ENCODE measurements around the gene ZMYM2. TPM values are rescaled to one million over a fixed set of nuclear protein-coding genes. Genes with fewer than 3 reads are reported as not detected.

ZMYM2 gene
- total and polyA plus RNA-seq, 2 of the 13 experiments (the other 11 are each of a cell fraction or from before 2014, with no cell fraction given): 22.4 to 40.8 TPM

DNA sequence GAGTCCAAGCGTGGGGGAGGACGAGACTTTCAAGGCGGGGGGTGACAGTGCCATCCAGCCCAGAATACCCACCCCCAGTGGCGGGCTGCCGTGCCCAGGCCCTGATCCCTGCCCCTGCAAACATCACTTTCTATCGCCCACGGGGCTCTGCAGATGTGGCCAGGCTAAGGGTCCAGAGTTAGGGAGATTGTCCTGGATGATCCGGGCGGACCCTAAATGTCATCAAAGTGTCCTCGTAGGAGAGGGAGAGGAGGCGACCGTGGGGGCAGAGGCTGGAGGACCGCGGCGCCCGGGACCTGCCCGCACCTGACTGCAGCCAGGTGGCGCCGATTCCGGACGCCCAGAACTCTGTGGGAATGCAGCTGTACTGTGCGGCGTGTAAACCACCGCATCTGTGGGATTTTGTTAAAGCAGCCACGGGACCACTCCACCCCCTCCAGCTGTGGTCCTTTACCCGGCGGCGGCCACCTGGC is 170.0 kb downstream of the ZMYM2 start:
- CTCF ChIA-PET (ENCODE audit: low intra/inter-chr PET ratio, low total read pairs): interaction anchor here (1.4 kb wide), 1 partner anchor 35 kb away, joined by 8 read pairs; no protein-coding TSS in a partner anchor
- no TSS peak for BruUV-seq (replicated peaks)
- Histone ChIP-seq H4K20me1 (ENCODE audit: insufficient read depth, low read length) (no peaks in the 10 kb centered on the region), H3K36me3 (replicated peaks in 1 of 2; ENCODE audit: control insufficient read depth in 1 of 2, insufficient read depth in 2 of 2, low read length in 2 of 2) (no peaks in the 10 kb centered on the region), H3K4me3 (replicated peaks in 1 of 3; ENCODE audit: insufficient read depth in 1 of 3, low read depth in 2 of 3, low read length in 3 of 3) (peak overlapping the region; percentile 74 to 83 (median 79)), H3K4me1 (ENCODE audit: insufficient read depth, low read length) (peaks cover 33% of the 10 kb centered on the region), H3K4me2 (ENCODE audit: low read depth, low read length) (peak overlapping the region; percentile 88), H3K27ac (ENCODE audit: extremely low read length, insufficient read depth, low read length) (peak overlapping the region; percentile 96), H3K79me2 (ENCODE audit: insufficient read depth, low read length) (no peaks in the 10 kb centered on the region), H3K9ac (ENCODE audit: insufficient read depth, low read depth, low read length) (peak overlapping the region; percentile 86), H3K9me3 (ENCODE audit: low read length) (no peaks in the 10 kb centered on the region), H2AFZ (ENCODE audit: low read length) (no peak overlapping the region), H3K27me3 (ENCODE audit: control insufficient read depth in 1 of 2, insufficient read depth in 2 of 2, low read length in 2 of 2) (no peaks in the 10 kb centered on the region; a peak in 1 of 5 replicates)
- intact Hi-C loops (cut with micrococcal nuclease; ENCODE audit: unreplicated experiment): loop anchor here (1.0 kb wide), 2 partner anchors 8 to 35 kb away; no protein-coding TSS in a partner anchor
- FAIRE-seq: no peak
- POLR2A ChIA-PET: interaction anchor here (1.3 to 1.5 kb wide), 3 partner anchors 12 to 41 kb away, joined by 3 to 6 read pairs (median 3); no protein-coding TSS in a partner anchor
- in situ Hi-C loops (cut with HindIII; ENCODE audit: extremely low pct_ligation_motif_present, low pct_unique_long_range_greater_than_20kb): no loop called here
- 0% methylated on average over 13 of the region's 28 CpGs for WGBS (ENCODE audit: low lambda C conversion rate)
- ATAC-seq: peak; percentile 73
- peak; percentile 15 for DNase-seq (ENCODE audit: low spot score)
- TF ChIP-seq ZKSCAN1 (IDR thresholded peaks at IDR 0.05; ENCODE audit: low read length) (no peak), ESRRA (CRISPR knock-in tag; IDR thresholded peaks at IDR 0.05; ENCODE audit: low read depth) (no peak), ZNF792 (CRISPR knock-in tag; IDR thresholded peaks at IDR 0.05) (no peak), ZNF678 (CRISPR knock-in tag; IDR thresholded peaks at IDR 0.05) (0 out of 2 replicates have a peak, but pooled peaks have one; percentile 20), PITX1 (CRISPR knock-in tag; IDR thresholded peaks at IDR 0.05) (peak; percentile 16; the same call in 1 of the 2 replicates), ZSCAN29 (CRISPR knock-in tag; conservative IDR thresholded peaks at IDR 0.05) (no peak), SRSF1 (optimal IDR thresholded peaks at IDR 0.05; ENCODE audit: low read depth, low read length) (peak; percentile 22), ZMYM2 (CRISPR knock-in tag; IDR thresholded peaks at IDR 0.05) (0 out of 2 replicates have a peak, but pooled peaks have one; percentile 15), POLR2A (IDR thresholded peaks at IDR 0.05; ENCODE audit: insufficient read depth in 1 of 2, low read depth in 2 of 2, low read length in 2 of 2) (no peak; a peak in 1 of 4 replicates), KMT2B (CRISPR knock-in tag; IDR thresholded peaks at IDR 0.05) (0 out of 2 replicates have a peak, but pooled peaks have one; percentile 12), ZNF777 (CRISPR knock-in tag; IDR thresholded peaks at IDR 0.05) (peak; percentile 39), NRL (CRISPR knock-in tag; IDR thresholded peaks at IDR 0.05; ENCODE audit: borderline replicate concordance) (no peak), SAFB2 (CRISPR knock-in tag; IDR thresholded peaks at IDR 0.05; ENCODE audit: borderline replicate concordance, low read depth) (no peak), CBX5 (CRISPR knock-in tag; IDR thresholded peaks at IDR 0.05; ENCODE audit: borderline replicate concordance) (no peak), ZNF292 (CRISPR knock-in tag; IDR thresholded peaks at IDR 0.05; ENCODE audit: borderline replicate concordance, low read depth) (0 out of 2 replicates have a peak, but pooled peaks have one; percentile 46), ZNF512B (CRISPR knock-in tag; IDR thresholded peaks at IDR 0.05; ENCODE audit: borderline replicate concordance) (0 out of 2 replicates have a peak, but pooled peaks have one; percentile 71), MAX (IDR thresholded peaks at IDR 0.05) (peak; percentile 24; the same call in 1 of the 2 replicates), SNAI1 (CRISPR knock-in tag; IDR thresholded peaks at IDR 0.05; ENCODE audit: borderline replicate concordance) (0 out of 2 replicates have a peak, but pooled peaks have one; percentile 50)
- TF ChIP-seq, protein P1, sequence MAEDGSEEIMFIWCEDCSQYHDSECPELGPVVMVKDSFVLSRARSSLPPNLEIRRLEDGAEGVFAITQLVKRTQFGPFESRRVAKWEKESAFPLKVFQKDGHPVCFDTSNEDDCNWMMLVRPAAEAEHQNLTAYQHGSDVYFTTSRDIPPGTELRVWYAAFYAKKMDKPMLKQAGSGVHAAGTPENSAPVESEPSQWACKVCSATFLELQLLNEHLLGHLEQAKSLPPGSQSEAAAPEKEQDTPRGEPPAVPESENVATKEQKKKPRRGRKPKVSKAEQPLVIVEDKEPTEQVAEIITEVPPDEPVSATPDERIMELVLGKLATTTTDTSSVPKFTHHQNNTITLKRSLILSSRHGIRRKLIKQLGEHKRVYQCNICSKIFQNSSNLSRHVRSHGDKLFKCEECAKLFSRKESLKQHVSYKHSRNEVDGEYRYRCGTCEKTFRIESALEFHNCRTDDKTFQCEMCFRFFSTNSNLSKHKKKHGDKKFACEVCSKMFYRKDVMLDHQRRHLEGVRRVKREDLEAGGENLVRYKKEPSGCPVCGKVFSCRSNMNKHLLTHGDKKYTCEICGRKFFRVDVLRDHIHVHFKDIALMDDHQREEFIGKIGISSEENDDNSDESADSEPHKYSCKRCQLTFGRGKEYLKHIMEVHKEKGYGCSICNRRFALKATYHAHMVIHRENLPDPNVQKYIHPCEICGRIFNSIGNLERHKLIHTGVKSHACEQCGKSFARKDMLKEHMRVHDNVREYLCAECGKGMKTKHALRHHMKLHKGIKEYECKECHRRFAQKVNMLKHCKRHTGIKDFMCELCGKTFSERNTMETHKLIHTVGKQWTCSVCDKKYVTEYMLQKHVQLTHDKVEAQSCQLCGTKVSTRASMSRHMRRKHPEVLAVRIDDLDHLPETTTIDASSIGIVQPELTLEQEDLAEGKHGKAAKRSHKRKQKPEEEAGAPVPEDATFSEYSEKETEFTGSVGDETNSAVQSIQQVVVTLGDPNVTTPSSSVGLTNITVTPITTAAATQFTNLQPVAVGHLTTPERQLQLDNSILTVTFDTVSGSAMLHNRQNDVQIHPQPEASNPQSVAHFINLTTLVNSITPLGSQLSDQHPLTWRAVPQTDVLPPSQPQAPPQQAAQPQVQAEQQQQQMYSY (CRISPR knock-in tag; IDR thresholded peaks at IDR 0.05): no peak; the same call in 1 of the 2 replicates
